Mesenchymal stem cell (in vitro differentiated cells and primary cell): Measurements from ENCODE around the gene RAPGEF4.

Experiments used
- DNase-seq: peaks from one replicate; pipeline ENCODE4 v3.0.0-alpha.2; 2013
- H2AFZ ChIP-seq: one replicate; pipeline ENCODE4 v1.6.1; 2013; ENCODE audit warnings: low read depth, mild to moderate bottlenecking, control low read depth, inconsistent platforms, low read length, moderate library complexity
- H2AK5ac ChIP-seq: 2 replicates; pipeline ENCODE4 v1.6.1; 2013; ENCODE audit warnings: low read length, moderate library complexity, mild to moderate bottlenecking, inconsistent platforms; ENCODE audit not compliant: severe bottlenecking
- H2BK120ac ChIP-seq: one replicate; pipeline ENCODE4 v1.6.1; 2013; ENCODE audit warnings: low read depth, mild to moderate bottlenecking, inconsistent platforms, low read length, moderate library complexity
- H2BK12ac ChIP-seq, 2 experiments: one replicate each; pipeline ENCODE4 v1.6.1; 2013; ENCODE audit warnings: inconsistent platforms in 2 of 2, low read length in 2 of 2, mild to moderate bottlenecking in 2 of 2, moderate library complexity in 2 of 2, control low read depth in 1 of 2
- H2BK15ac ChIP-seq: one replicate; pipeline ENCODE4 v1.6.1; 2013; ENCODE audit warnings: mild to moderate bottlenecking, low read depth, inconsistent platforms; ENCODE audit not compliant: poor library complexity, severe bottlenecking
- H2BK5ac ChIP-seq: 2 replicates; pipeline ENCODE4 v1.6.1; 2013; ENCODE audit warnings: low read depth, mild to moderate bottlenecking, low read length, control low read depth, inconsistent platforms; ENCODE audit not compliant: poor library complexity, severe bottlenecking
- H3K14ac ChIP-seq, 2 experiments: one replicate each; pipeline ENCODE4 v1.6.1; 2013; ENCODE audit warnings: inconsistent platforms in 2 of 2, low read length in 2 of 2, control low read depth in 1 of 2, mild to moderate bottlenecking in 1 of 2, moderate library complexity in 1 of 2
- H3K18ac ChIP-seq, 2 experiments: one replicate each; pipeline ENCODE4 v1.6.1; 2013; ENCODE audit warnings: inconsistent platforms in 2 of 2, low read length in 2 of 2, control low read depth in 1 of 2, low read depth in 1 of 2, mild to moderate bottlenecking in 1 of 2
- H3K23ac ChIP-seq, 2 experiments: one replicate each; pipeline ENCODE4 v1.6.1; 2013; ENCODE audit warnings: inconsistent platforms in 2 of 2, low read length in 2 of 2, mild to moderate bottlenecking in 2 of 2, moderate library complexity in 2 of 2, control low read depth in 1 of 2
- H3K27ac ChIP-seq: 2 replicates; pipeline ENCODE4 v1.5.1; 2013; ENCODE audit warnings: mild to moderate bottlenecking, moderate library complexity, low read length, control low read depth, inconsistent platforms; ENCODE audit not compliant: poor library complexity, severe bottlenecking
- H3K27me3 ChIP-seq, 2 experiments: 2 replicates each; pipeline versions ENCODE4 v1.6.1 to v1.7.0; 2013; ENCODE audit warnings: low read length in 2 of 2, mild to moderate bottlenecking in 2 of 2, moderate library complexity in 2 of 2, control low read depth in 1 of 2, inconsistent platforms in 1 of 2; ENCODE audit not compliant: control insufficient read depth in 1 of 2, insufficient read depth in 1 of 2
- H3K36me3 ChIP-seq, 2 experiments: 2 replicates each; pipeline versions ENCODE4 v1.6.1 to v1.7.0; 2013; ENCODE audit warnings: low read length in 2 of 2, control low read depth in 1 of 2, inconsistent platforms in 1 of 2, low read depth in 1 of 2, mild to moderate bottlenecking in 1 of 2; ENCODE audit not compliant: insufficient read depth in 2 of 2, control insufficient read depth in 1 of 2
- H3K4ac ChIP-seq, 2 experiments: one replicate each; pipeline ENCODE4 v1.6.1; 2013; ENCODE audit warnings: inconsistent platforms in 2 of 2, low read length in 2 of 2, mild to moderate bottlenecking in 2 of 2, moderate library complexity in 2 of 2, control low read depth in 1 of 2, low read depth in 1 of 2
- H3K4me1 ChIP-seq: 2 replicates; pipeline ENCODE4 v1.6.1; 2013; ENCODE audit warnings: low read depth, low read length, control low read depth; ENCODE audit not compliant: control insufficient read depth, insufficient read depth
- H3K4me2 ChIP-seq: 2 replicates; pipeline ENCODE4 v1.6.1; 2013; ENCODE audit warnings: low read length, mild to moderate bottlenecking, inconsistent platforms; ENCODE audit not compliant: poor library complexity, severe bottlenecking
- H3K4me3 ChIP-seq, 2 experiments: 2 replicates each; pipeline versions ENCODE4 v1.5.1 to v1.7.0; 2013; ENCODE audit warnings: low read length in 2 of 2, mild to moderate bottlenecking in 2 of 2, control low read depth in 1 of 2, low read depth in 1 of 2; ENCODE audit not compliant: insufficient read depth in 1 of 2
- H3K79me1 ChIP-seq: replicated peaks from 2 replicates; pipeline ENCODE4 v1.6.1; 2013; ENCODE audit warnings: mild to moderate bottlenecking, control low read depth, low read length, inconsistent platforms; ENCODE audit not compliant: poor library complexity, severe bottlenecking
- H3K9ac ChIP-seq: 2 replicates; pipeline ENCODE4 v1.7.0; 2013; ENCODE audit warnings: mild to moderate bottlenecking, low read length, moderate library complexity
- H3K9me3 ChIP-seq: 2 replicates; pipeline ENCODE4 v1.7.0; 2013; ENCODE audit warnings: mild to moderate bottlenecking, low read length; ENCODE audit not compliant: control insufficient read depth
- H4K8ac ChIP-seq: one replicate; pipeline ENCODE4 v1.6.1; 2013; ENCODE audit warnings: inconsistent platforms, mild to moderate bottlenecking, low read length, moderate library complexity
- H4K91ac ChIP-seq: one replicate; pipeline ENCODE4 v1.6.1; 2013; ENCODE audit warnings: mild to moderate bottlenecking, low read length, inconsistent platforms
- WGBS: methylation state at CpG from one replicate; pipeline ENCODE4 v1.1.7; 2013; ENCODE audit warnings: mixed read lengths; 5-methylcytosine and 5-hydroxymethylcytosine counted together

Gene RAPGEF4

DNA sequence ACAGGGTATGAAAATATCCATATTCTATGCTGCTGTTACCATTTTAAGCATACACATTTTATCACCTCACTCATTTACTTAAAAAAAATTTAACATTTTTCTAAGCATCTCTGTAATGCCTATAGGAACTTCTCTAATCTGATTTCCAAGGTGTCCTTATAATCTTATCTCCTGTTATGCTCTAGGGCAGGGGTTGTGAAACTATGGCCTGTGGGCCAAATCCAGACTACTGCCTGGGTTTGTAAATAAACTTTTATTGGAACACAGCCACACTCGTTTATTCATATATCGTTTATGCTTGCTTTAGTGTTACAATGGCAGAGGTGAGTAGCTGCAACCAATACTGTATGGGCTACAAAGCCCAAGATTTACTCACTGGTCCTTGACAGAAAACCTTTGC lies 151.6 kb downstream of the RAPGEF4 start:
- H4K91ac ChIP-seq = no peak overlapping the region
- H2BK15ac ChIP-seq = no peak overlapping the region
- H2BK120ac ChIP-seq = no peak overlapping the region
- no peak overlapping the region for H2BK5ac ChIP-seq
- no peak overlapping the region for H3K4ac ChIP-seq
- H3K4me2 ChIP-seq = no peak overlapping the region
- H2BK12ac ChIP-seq = no peak overlapping the region
- no peaks in the 10 kb centered on the region for H3K79me1 ChIP-seq
- H3K4me3 ChIP-seq = no peak overlapping the region
- no peak overlapping the region for H3K18ac ChIP-seq
- DNase-seq = no peak
- WGBS = 90% methylated on average over 2 of the region's 2 CpGs
- peaks cover 17 to 34% of the 10 kb centered on the region in 2 experiments for H3K27me3 ChIP-seq
- H3K9me3 ChIP-seq = no peaks in the 10 kb centered on the region
- no peak overlapping the region for H3K23ac ChIP-seq
- no peak overlapping the region for H3K27ac ChIP-seq
- no peaks in the 10 kb centered on the region for H3K4me1 ChIP-seq
- no peaks in the 10 kb centered on the region for H3K36me3 ChIP-seq
- H3K9ac ChIP-seq = no peak overlapping the region
- H2AFZ ChIP-seq = no peak overlapping the region
- H2AK5ac ChIP-seq = no peak overlapping the region
- no peak overlapping the region for H4K8ac ChIP-seq
- H3K14ac ChIP-seq = no peak overlapping the region

DNA sequence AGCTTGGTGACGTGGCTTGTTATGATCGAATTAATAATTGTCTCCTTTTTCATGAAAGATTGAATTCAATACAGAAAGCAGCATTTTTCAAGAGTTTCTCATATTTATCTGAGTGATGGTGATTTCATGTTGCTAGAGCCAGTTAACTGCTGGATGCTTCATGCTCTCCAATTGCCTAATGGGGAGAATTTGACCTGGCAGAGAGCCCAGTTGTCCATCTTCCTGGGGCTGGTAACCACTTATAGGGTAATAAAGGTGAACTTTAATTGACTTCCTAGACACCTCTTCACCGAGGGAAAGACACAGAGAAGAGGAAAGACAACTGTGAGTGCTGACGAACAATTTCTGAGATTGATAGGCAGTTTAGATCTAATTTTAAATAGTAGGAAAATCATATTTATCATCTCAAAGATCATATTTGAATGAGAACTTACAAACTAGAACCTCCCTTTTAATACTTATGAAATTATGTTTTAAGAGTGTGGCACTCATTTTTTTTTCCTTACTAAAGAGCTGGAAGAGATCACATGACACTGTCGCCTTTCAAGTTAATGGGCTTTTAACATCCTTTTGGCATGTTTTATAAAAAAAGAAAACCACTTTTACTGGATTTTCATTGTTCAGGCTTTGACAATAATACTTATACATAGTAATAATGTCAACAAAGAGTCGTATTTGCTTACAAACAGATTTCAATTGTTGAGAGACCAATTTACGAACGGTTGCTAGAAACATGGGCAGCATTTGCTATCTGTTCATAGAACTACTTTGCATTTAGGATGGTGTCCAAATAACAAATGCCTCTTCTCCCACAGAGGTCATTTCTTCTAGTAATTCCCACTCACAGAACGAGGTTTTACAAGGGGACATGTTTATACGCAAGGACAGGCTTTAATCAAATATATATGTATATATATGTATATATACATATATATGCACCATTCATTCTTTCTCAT lies 153.3 kb downstream of the RAPGEF4 start:
- Histone ChIP-seq H3K4me2 (no peak overlapping the region), H3K4me3 (no peak overlapping the region), H3K4ac (no peak overlapping the region), H3K14ac (no peak overlapping the region), H2BK120ac (no peak overlapping the region), H3K27ac (no peak overlapping the region), H4K91ac (no peak overlapping the region), H3K23ac (no peak overlapping the region), H3K27me3 (peaks cover 31 to 50% of the 10 kb centered on the region in 2 experiments), H3K9me3 (no peaks in the 10 kb centered on the region), H2AK5ac (no peak overlapping the region), H3K18ac (no peak overlapping the region), H3K36me3 (no peaks in the 10 kb centered on the region), H2AFZ (no peak overlapping the region), H3K79me1 (no peaks in the 10 kb centered on the region), H3K4me1 (no peaks in the 10 kb centered on the region), H2BK5ac (no peak overlapping the region), H2BK12ac (no peak overlapping the region), H2BK15ac (no peak overlapping the region), H4K8ac (no peak overlapping the region), H3K9ac (no peak overlapping the region)
- WGBS = 93% methylated on average over 4 of the region's 10 CpGs
- no peak for DNase-seq

DNA sequence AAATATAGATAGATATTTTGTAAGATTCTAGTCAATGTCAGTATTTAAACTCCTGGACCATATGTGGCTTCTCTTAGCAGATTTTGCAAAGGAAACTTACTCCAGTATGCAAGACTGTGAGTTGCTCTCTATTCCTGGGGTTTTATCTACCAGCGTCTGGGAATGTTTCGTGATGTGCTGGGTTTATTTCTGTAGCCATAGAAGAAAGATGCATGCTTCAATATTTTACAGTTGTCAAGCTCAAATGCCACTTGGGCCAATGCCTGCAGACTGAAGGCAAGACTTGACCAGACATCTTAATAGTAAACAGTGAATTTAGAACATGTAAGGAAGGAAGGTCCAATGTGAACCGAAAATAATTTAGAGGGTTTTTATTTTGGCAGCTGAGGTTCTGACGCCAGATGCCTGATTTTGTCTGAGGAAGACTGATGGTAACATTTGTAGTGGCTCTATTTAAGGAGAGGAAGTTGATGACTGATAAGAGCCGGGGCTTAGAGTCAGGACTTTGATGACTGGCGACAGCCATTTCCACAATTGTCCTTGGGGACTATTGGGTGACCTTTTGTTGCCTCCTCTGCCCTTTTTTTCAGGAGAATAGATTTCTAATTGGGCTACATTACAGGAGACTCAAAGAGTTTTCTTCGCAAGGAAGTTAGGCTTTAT lies 154.3 kb downstream of the RAPGEF4 start:
- no peak overlapping the region for H3K14ac ChIP-seq
- H3K79me1 ChIP-seq = no peaks in the 10 kb centered on the region
- no peak overlapping the region for H2AFZ ChIP-seq
- H3K23ac ChIP-seq = no peak overlapping the region
- H3K9me3 ChIP-seq = no peaks in the 10 kb centered on the region
- no peak overlapping the region for H2BK15ac ChIP-seq
- H3K18ac ChIP-seq = no peak overlapping the region
- 42% methylated on average over 7 of the region's 7 CpGs for WGBS
- H4K91ac ChIP-seq = no peak overlapping the region
- H3K4me1 ChIP-seq = no peaks in the 10 kb centered on the region
- no peaks in the 10 kb centered on the region for H3K36me3 ChIP-seq
- H2BK12ac ChIP-seq = no peak overlapping the region
- H3K4me3 ChIP-seq = no peak overlapping the region
- no peak overlapping the region for H2AK5ac ChIP-seq
- H2BK5ac ChIP-seq = no peak overlapping the region
- no peak overlapping the region for H2BK120ac ChIP-seq
- H3K27ac ChIP-seq = no peak overlapping the region
- H3K4me2 ChIP-seq = no peak overlapping the region
- H3K4ac ChIP-seq = no peak overlapping the region
- no peak overlapping the region for H4K8ac ChIP-seq
- DNase-seq = no peak
- peaks cover 36 to 51% of the 10 kb centered on the region in 2 experiments for H3K27me3 ChIP-seq
- H3K9ac ChIP-seq = no peak overlapping the region

DNA sequence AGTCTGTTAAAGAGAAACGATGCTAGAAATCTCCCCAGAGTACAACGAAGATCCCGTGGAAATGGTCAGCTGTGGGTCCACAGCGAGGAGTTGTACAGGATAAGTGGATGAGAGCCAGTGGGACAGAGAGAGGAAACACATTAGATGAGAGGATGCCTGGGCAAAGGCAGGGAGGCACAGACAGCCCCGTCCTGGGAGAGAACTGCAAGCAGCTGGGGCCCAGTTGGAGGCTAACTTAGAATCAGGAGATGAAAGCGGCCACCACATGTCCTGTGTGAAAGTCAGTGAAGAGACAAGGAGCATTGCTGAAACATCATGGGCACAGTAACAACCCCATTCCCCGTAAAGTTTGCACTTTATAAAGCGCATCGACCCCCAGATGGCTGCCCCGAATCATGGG lies 157.5 kb downstream of the RAPGEF4 start:
- H4K8ac ChIP-seq = no peak overlapping the region
- WGBS = 89% methylated on average over 9 of the region's 10 CpGs
- H2AFZ ChIP-seq = no peak overlapping the region

More for the DNA sequence above, 157.5 kb downstream of the RAPGEF4 start:
- no peak overlapping the region for H2BK5ac ChIP-seq
- H2BK120ac ChIP-seq = no peak overlapping the region
- H3K36me3 ChIP-seq = no peaks in the 10 kb centered on the region
- no peaks in the 10 kb centered on the region for H3K9me3 ChIP-seq
- no peak overlapping the region for H4K91ac ChIP-seq
- no peaks in the 10 kb centered on the region for H3K4me1 ChIP-seq
- no peak overlapping the region for H3K9ac ChIP-seq
- no peak overlapping the region for H3K4ac ChIP-seq
- H3K14ac ChIP-seq = no peak overlapping the region
- no peak overlapping the region for H2AK5ac ChIP-seq
- H3K23ac ChIP-seq = no peak overlapping the region
- no peak overlapping the region for H3K27ac ChIP-seq
- no peak for DNase-seq
- peak overlapping the region in 1 of 2 experiments; percentile 12 for H3K4me3 ChIP-seq
- no peak overlapping the region for H3K18ac ChIP-seq
- H3K4me2 ChIP-seq = no peak overlapping the region
- peaks cover 40 to 58% of the 10 kb centered on the region in 2 experiments for H3K27me3 ChIP-seq
- no peaks in the 10 kb centered on the region for H3K79me1 ChIP-seq
- no peak overlapping the region for H2BK15ac ChIP-seq
- no peak overlapping the region for H2BK12ac ChIP-seq
